HG03097 (cell line): ENCODE data around the gene CLSTN2.

Source experiments
- ATAC-seq: cut with Tn5 transposase; IDR thresholded peaks from one replicate; pipeline ENCODE4 v1.9.1; 2021; ENCODE audit not compliant: unreplicated experiment, low FRiP score

Gene CLSTN2

DNA sequence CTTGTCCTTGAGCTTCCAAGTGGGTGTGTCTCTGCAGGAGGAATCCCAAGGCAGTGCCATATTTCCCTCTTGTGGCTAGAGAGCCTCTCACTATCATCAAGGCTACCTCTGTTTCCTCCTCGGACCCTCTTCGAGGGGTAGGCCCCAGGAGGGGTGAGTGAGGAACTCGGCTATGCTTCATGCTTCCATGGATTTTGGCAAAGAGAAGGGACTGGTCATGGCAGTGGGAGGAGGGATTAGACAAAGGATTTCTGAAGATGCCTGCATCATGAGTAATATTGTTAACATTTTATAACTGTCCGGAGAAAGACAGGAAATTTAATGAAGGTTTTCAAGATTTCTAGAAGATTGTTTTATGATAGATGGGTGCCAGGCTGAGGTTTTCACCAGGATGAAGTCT lies 241.5 kb downstream of the CLSTN2 start:
- ATAC-seq = no peak

DNA sequence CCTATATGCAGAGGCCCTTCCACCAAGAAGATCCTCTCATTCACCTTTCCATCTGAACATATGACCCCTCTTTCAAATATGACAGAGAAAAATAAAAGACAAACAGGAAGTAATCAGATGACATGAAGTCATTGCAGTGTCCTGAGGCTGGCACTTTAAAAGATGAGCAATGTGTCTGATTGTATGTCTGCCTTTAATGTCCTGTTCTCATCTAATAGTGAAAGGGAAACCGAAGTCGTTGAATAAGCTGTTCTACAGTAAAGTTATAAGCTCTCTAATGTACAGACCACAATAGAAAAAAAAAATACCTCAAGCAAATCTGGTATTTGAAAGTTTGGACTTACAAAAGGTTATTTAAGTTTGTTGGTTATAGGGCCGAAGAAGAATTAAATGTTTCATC lies 243.0 kb downstream of the CLSTN2 start:
- ATAC-seq = no peak

DNA sequence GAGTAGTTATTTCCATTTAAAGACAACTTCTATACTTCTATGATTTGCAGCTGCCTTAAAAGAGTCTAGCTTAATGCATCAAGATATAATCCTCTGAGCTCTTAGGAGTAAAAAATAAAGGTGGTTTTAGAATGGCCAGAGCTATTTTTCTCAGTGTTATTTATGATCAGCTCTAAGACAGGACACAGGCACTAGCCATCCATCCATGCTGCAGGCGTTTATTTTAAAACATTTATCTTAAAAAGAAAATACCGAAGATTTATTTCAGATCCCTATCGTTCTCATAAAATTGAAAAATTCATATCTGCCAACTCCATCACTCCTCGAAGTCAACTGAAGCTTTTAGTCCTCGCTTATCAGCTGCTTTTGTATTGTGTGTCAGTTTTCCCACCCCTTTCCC lies 243.5 kb downstream of the CLSTN2 start:
- no peak for ATAC-seq

DNA sequence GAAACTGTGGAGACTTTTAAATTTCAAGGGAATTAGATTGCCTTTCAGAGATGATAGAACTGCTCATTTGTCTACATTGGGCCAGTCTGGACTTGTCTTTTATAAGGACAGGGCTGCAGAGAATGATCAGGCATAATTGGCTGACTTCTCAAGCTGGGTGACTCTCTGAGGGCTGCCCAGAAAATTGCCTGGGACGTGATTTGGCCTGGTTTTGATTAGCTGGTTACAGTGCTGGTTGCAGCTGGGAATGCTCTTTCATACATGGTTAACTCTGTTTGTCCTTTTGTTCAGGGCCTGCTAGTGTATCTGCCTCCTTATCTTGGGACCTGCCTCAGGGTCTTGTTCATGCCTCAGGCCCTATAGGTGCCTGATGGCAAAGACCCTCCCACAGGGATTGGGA lies 245.6 kb downstream of the CLSTN2 start:
- no peak for ATAC-seq

DNA sequence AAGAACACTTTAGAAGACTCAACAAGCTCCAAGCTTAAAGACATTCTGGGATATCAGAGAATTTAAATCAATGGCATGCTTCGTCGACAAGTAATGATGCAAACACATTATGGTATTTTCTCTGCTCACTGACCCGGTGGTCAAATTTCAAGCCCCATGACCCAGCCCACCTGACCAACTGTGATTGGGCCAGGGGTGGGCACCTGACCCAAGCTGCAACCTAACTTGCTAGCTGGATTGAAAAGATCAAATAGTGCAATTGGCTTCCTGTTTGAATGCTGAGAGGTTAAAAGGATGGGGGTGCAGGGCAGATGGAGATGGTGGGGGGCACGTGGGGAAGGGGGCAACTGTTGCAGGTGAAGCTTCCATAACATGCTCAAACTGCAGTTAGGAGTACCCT lies 250.4 kb downstream of the CLSTN2 start:
- no peak for ATAC-seq

DNA sequence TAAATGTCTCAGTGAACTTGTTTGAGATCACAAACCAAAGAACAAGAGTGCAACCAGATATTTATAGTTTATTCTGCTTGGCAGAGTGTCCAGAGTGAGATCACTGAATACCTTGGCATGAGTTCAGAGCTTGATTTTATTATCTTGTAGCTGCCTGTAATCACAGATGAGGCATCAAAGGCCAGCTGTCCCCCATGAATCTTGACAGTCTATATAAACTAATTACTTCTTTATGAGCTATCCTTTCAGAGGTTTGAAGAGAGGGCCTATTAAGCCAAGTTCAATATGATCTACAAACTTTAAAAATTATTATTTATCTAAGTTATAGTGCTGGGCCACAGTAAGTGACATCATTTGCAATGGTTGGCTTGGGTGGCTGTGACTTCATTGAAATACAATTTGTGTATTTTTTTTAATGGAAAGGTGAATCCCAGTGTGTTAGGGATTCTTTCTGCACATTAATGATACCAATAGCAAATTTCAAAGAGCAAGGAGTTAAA lies 251.5 kb downstream of the CLSTN2 start:
- no peak for ATAC-seq

DNA sequence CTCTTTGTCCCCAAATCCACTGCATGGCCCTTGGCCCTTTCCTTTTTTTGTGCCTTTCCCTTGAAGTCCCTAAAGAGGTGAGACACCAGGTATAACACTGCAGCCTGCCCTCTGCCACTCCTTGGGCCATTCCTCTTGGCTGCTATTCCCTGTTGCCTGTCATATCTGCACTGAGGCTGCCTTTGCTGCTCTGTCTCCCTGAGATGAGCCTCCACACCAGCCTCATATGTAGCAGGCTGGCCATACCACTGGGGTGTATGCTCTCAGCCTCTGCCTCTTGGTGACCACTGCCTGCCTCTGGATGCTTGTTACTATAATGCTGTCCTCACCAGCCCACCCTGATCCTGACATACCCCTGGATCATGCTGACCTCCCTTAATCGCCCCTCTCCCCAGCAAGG lies 252.0 kb downstream of the CLSTN2 start:
- ATAC-seq = no peak

DNA sequence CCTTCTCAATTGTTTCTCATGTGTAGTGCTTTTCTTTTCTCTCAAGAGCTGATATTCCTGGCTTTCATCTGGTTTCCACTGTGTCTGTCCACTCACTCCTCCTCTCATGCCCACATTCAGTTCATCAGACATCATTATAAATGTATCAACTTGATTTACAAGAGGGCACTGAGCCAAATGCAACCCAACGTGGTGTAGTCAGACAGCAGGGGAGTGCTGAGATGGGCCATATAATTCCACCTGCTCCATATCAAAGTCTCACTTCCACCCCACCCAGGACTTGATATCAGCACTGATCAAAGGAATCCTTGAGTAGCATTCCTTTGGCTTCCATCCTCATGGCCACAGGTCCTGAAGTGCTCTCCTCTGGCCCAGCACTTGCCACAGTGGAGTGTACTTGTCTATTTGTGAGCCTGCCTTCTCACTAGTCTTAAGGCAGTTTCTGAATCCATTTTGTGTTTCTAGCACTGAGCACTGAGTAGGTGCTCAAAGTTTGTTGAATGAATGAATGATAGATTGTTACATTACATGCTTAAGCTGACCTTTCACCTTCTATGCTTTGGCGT lies 252.8 kb downstream of the CLSTN2 start:
- no peak for ATAC-seq

DNA sequence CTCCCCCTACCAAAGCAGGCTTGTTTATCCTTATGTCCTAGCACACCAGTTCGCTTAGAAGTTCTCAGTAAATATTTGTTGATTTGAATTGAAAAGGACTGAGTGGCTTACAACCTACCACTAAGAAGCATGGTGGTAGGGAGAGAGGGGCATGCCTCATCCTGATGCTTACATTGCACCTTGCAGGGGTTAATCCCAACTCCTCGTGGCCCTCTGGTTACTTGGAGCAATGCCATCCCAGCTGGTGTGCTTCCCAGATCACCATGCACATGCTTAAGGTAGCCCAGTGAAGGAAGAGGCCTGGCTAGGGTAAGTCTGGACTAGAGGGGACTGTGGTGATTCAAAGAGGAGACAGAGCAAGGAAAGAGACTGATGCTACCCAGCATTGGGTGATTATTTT lies 253.3 kb downstream of the CLSTN2 start:
- no peak for ATAC-seq

DNA sequence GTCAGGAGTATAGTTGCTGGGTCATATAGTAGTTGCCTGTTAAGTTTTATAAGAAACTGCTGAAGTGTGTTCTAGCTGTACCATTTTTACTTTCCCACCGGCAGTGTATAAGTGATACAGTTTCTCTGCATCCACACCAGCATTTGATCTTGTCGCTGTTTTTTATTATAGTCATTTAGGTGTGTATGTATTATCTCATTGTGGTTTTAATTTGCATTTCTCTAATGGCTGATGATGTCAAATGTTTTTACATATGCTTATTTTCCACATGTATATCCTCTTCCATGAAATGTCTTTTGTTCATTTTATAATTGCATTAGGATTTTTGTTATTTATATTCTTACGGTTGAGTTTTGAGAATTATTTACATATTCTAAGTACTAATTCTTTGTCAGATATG lies 254.3 kb downstream of the CLSTN2 start:
- no peak for ATAC-seq

DNA sequence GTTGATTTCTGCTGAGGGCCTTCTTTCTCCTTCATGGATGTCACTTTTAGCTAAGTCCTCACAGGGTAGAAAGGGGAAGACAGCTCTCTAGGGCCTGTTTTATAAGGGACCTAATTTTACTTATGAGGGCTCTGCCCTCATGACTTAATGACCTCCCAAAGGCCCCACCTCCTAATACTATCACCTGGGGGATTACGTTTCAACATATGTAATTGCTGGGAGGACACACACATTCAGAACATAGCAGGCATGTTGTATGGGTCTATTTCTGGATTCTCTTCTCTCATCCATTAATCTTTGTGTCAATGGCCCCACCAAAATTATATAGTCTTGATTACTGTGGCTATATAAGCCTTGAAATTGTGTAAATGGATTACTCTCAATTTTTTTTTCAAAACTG lies 255.0 kb downstream of the CLSTN2 start:
- no peak for ATAC-seq

DNA sequence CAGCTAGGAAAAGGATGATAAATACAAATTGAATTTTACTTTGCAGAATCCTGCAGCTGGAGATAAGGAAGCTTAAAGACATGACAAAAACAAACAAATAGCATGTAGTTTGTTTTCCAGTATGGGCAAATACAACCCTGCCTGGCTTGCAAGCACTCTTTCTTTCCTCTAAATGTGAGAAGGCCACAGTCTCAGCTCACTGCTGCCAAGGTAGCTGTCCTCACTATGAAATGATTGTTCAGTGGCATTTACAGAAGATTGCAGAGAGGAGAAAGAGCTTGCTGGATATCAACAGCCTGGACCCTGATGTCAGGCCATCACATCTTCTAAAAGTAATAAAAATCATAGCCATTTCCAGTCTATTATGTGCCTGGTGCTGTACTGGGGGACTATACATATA lies 262.0 kb downstream of the CLSTN2 start:
- ATAC-seq = no peak

DNA sequence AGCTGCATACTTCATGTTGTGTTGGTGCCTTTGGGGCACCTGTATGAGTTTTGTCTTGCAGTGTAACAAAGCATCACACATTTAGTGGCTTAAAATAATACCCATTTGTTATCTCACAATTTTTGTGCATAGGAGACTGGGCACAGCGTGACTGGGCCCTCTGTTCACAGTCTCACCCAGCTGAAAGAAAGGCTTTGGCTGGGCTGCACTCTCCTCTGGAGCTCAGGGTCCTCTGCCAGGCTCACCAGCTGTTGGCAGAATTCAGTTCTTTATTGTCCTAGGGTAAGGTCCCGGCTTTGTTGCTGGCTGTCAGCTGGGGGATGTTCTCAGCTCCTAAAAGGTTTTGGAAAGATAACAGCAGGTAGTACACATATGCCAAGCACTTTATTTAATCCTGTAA lies 263.3 kb downstream of the CLSTN2 start:
- no peak for ATAC-seq

DNA sequence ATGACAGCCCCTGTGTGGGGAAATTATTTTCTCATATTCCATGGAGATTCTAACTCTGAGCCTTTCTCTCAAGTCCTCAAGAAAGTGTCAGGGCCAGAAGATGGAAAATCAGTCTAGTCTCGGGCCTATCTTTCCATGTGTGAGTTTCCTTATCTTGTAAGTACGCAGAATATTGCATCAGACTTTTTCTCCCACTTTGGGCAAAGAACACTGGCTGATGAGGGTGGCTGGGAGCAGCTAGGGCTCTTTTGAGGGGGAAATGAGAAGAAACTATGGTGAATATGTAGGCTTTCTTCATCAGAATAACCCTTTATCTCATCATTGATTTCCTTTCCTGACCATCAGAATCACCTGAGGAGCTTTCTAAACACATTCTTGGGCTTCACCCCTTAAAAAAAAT lies 264.0 kb downstream of the CLSTN2 start:
- no peak for ATAC-seq

DNA sequence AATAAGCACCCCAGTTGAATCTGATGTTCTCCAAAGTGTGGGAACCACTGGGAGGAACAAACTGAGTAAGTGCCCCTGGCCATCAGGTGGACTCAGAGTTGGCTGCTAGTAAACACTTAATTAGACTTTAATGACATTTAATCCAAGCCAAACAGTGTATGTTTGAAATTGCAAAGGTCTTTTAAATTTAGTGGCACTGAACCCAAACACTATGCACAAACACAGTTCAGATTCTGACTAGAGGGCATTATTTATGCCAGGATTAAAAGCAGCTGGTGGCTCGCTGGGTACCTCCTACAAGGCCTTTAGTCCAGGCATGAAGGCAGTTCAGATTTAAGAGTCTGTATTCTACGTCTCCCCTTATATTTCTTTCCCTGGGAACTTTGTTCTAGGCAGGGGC lies 264.8 kb downstream of the CLSTN2 start:
- no peak for ATAC-seq

DNA sequence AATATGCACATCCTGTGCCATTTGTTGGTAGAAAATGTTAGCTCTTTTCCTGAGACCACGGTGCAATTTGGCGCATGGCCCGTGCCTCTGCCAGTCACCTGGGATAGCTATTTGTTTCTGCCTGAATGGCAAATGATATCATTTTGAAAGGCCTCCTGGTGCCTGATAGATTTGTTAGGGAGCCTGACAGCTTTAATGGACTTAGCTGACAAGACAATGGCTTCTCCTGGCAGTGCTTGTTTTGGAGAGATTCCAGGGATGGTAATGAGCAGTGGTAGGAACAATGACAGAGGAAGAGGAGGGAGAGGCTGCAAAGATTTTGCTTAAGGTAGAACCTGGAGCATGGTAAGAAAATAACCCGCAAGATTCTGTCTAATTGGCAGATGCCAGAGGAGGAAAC lies 268.5 kb downstream of the CLSTN2 start:
- no peak for ATAC-seq

DNA sequence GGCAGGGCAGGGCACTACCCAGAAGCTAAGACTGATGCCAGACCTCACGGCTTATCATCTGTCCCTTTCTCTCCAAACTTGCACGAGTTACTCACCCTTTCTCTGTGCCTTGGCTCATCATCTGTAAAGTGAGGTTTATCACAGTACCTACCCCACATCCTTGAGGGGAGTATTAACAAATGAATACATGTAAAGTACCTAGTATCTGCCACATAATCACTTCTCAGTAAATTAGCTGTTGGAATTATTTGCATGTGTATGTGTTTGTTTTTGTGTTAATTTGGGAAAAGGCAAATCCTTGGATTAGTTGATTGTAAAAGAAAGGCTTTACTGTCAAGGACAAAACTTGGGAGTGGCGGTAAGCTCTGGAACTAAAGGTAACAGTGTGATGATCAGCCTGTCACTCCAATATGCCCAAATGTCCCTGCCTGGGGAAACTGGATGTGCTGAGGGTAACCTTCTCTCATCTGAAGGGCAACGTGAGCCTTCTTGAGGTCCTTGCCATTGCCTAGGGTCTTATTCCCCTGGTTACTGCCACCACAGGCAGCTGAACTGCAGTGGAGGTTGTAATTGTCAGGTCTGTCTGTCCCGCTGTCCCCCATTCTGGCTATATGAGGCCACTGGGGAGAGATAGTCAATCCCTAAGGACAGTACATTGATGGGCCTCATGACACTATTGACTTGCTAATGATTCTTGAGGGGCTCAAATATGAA lies 269.4 kb downstream of the CLSTN2 start:
- ATAC-seq = no peak

DNA sequence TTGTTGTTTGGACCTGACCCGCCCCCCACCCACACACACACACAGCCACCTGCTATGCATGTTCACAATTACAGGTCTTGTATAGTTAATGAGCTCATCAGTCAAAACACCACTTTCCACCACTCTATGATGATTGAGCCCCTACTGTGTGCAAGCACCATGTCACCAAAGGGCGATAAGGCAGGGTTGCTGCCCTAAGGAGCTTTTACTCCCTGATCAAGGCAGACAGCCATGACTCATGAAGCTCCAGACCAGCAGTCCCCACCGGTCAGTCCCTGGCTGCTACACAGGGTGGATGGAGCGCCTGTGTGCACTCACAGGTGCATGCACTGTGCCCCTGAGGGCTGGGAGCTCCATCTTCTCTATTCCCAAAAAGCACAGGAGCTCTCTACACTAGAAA lies 270.6 kb downstream of the CLSTN2 start:
- no peak for ATAC-seq

DNA sequence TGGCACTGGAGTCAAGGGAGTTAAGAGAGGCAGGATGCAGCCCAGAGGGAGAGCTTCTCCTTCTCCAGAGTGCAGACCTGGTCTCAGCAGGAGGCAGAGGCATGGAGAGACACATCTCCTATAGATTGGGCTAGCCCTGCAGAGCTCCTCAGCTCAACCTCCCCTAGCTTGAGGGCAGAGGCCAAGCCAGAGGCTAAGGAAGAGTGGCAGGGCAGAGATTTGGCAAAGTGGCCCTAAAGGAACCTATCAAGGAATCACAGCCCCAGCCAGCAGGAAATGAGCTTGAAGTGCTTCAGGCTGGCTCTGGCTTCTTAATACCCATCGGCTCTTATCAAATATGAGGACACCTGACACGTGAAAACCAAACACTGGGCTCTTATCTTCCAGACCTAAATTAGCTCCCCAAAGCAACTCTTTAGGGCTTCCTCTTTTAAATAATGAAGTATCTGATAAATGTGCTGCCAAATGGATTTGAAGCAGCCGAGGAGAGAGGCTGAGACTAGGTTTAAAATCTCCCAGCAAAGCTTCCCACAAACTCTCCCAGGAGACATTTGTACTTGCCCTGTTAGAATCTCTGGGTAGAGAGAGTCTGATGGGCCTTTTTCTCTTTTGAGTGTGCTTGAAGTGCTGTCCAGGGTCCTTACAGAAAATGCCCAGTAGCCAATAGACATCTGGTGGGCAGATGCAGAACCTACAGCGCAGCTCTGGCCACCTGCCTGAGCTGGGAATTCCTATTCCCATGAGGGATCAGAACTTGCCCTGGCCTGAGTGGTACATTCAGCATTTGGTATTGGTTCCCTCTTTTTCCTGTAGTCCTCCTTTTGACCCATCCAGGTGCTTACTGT lies 271.4 kb downstream of the CLSTN2 start:
- ATAC-seq = no peak

DNA sequence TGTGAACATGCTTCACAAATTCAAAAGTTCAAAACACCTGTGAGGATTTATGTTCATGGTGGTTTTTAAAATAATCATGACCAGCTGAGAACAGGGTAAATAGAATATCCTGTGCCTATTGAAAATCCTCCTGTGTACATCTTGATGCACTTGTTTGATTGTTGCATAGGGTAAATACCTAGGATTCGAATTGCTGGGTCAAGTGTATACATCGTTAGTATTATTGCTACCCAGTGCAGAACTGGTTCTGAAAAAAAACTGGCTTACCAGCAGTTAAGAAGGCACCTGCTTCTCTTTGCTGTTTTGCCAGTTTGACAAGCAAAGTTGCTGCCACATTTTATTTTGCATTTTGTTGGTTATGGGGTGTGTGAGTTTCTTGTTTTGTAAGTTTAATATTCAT lies 272.6 kb downstream of the CLSTN2 start:
- no peak for ATAC-seq

DNA sequence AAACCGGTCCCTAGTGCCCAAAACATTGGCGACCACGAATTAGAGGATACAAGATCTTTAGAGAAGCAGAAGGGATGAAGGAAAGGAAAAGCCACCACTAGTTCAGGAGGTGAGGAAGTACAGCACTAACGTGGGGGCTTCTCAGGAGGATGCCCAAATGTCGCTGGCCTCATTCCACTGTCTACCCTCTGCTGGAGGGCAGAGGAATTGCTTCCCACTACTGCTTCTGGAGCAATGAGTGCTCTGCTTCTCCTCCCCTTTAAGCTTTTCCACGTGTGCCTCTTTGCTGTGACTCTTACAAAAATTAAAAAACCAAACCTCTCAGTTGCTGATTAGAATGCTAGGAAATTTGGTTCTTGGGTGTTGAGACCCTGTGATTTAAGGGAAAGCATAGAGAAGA lies 281.3 kb downstream of the CLSTN2 start:
- no peak for ATAC-seq

DNA sequence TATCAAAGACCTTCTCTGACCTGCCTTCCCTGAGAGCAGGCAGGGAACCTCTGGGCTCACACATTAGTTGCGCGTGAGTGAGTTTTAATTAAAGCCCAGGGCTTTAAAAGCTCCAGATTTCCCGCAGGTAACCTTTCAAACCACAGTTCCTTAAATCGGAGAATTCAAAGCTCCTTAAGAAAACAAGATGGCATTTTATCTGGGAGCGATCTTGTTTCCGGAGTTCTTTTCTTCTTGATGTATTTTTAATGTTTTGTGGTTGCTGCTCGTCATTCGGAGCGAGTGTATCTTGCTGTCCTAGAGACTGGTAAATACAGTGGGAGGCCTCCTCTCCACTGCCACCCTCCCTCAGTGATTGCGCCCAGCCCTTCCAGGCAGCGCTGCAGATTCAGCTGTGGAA lies 284.3 kb downstream of the CLSTN2 start:
- no peak for ATAC-seq
